Superior temporal gyrus (tissue), 1 donor: ENCODE measurements around the gene AHSA1.
"Not testable (repeated sequence)": the region's sequence is repeated elsewhere in the genome, so short reads cannot be mapped to it uniquely, and the experiment has no call there.

Experiments used
- DNase-seq: peaks from one replicate; pipeline ENCODE4 v3.0.0-alpha.2; 2016; ENCODE audit errors: extremely low spot score

Gene AHSA1

DNA sequence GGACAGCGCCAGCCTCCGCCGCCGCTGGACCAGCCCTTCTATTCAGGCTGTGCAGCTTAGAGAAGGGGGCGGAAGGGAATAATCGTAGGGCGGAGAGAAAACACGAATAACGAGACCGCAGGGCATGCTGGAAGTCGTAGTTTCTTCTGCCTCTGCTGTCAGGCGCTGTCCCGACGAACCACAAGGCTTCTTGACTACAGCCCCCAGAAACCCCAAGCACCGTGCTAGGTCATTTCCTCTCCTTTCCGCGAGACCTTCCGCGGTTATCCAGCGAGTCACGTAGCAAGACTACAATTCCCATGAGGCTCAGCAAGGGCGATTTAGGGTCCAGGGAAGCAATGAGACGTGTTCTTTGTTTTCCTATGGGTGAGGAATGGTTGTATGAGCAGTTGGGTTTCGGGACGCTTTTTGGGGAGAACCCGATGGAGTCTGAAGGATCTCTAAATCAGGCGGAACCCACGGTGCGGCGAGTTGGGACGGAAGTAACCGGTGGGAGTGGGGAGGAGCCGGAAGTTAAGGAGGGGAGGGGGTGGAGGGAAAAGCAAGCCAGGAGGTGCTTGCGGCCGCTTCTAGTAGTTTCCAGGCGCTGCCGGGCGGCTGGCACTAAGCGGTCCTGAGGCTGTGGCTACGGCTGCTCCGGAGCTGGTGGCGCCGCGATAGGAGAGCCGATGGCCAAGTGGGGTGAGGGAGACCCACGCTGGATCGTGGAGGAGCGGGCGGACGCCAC is at the start of gene AHSA1, which contains the start of gene VIPAS39:
Gene AHSA1 (plus strand): TSS at position 572 of the 727 bp plus-strand sequence. CDS start 97 bp downstream, at position 669.
Gene VIPAS39 (minus strand): TSS at position 80 of the 727 bp plus-strand sequence. CDS start 3,499 bp downstream, outside the sequence.
- DNase-seq = peak; percentile 100

DNA sequence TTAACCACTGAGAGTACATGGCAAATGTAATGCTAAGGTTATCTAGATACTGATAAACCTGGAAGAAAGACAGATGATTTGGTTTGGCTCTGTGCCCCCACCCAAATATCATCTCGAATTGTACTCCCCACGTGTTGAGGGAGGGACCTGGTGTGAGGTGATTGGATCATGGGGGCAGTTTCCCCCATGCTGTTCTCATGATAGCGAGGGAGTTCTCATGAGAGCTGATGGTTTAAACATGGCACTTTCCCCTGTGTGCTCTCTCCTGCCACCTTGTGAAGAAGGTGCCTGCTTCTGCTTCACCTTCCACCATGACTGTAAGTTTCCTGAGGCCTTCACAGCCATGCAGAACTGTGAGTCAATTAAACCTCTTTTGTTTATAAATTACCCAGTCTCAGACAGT is 48.8 kb upstream of the AHSA1 start:
- no peak for DNase-seq

DNA sequence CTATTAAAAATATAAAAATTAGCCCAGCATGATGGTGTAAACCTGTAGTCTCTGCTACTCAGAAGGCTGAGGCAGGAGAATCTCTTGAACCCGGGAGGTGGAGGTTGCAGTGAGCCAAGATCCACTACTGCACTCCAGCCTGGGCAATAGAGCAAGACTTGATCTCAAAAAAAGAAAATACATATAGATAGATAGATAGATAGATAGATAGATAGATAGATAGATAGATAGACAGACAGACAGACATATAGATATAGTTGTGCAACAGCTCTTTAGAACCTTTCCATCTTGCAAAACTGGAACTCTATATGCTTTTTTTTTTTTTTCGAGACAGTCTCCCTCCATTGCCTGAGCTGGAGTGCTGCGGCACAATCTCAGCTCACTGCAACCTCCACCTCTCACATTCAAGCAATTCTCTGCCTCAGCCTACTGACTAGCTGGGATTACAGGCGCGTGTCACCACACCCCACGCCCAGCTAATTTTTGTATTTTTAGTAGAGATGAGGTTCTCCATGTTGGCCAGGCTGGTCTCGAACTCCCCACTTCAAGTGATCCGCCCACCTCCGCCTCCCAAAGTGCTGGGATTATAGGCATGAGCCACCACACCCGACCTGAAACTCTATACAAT is 42.4 kb upstream of the AHSA1 start:
- DNase-seq = not testable (repeated sequence)

DNA sequence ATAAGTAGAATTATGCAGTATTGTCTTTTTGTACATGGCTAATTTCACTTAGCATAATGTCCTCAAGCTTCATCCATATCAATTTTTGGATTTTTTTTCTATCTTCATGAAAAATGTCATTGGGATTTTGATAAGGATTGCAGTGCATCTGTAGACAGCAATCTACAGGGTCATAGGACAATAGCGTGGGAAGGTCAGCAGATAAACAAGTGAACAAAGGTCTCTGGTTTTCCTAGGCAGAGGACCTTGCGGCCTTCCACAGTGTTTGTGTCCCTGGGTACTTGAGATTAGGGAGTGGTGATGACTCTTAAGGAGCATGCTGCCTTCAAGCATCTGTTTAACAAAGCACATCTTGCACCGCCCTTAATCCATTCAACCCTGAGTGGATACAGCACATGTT is 41.8 kb upstream of the AHSA1 start:
- DNase-seq = not testable (repeated sequence)

DNA sequence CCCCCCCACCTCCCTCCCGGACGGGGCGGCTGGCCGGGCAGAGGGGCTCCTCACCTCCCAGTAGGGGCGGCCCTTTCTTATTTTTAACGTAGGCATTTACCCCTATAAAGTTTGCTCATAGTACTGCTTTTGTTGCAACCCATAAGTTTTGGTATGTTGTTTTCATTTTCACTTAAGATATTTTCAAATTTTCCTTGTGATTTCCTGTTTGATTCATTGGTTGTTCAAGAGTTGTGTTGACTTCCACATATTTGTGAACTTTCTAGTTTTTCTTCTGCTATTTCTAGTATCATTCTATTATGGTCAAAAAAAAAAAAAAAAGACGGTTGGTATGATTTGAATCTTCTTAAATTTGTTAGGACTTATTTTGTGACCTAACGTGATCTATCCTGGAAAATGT is 41.1 kb upstream of the AHSA1 start:
- no peak for DNase-seq

DNA sequence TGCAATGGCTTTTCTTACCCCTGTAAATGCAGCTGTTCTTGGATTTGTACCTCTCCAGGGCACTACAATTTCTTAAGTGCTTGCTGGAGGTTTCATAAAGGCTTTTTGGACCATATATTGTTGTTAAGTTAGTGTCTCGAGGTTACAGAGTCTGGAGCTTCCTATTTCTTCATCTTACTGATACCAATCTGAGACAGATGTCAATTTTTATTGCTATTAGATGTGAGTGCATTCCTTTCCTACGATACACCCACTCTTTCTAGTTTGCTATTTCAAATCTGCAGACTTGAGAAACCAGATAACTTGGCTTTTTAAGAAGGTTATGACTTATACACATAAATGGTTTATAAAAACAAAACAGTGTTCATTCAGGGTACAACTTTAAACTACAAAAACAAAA is 36.7 kb upstream of the AHSA1 start:
- no peak for DNase-seq

DNA sequence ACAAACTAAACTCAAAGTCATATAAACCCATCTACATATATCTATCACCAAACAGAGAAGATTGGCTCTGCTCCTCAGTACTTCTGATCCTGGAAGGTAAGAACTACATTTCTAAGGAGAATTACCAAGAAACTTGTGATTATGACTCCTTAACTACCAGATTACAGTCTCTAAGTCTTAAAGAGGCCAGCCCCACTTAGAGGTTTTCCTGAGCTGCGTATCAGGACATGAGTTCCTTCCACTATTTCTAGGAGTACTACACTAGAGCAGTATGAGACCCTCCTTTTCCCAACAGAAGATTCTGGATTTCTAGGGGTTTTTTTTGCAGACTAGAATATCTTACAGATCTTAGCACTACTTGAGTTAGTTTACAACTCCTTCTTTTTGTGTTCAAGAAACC is 34.5 kb upstream of the AHSA1 start, which contains the start of gene NOXRED1:
Gene NOXRED1 (minus strand): TSS at position 101 of the 400 bp plus-strand sequence. CDS start 634 bp downstream, outside the sequence.
- DNase-seq = no peak

DNA sequence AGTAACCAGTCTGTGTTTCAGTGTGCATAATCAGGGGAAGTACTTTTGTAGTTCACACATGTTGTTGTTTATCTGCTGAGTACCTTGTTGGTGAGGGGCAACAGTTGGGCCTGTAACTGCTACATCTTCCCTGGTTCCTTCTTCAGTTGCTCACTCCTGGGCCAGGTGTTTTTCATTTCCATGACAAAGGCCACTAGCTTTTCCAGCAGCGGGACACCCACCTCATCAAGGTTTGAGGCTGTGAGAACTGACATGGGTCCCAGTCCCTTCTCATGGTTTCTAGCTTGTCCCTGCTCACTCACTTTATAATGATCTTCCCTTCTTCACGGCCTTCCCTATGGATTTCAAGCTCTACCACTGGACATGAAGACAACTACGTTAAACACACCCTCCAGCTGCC is 33.0 kb upstream of the AHSA1 start:
- DNase-seq = no peak

DNA sequence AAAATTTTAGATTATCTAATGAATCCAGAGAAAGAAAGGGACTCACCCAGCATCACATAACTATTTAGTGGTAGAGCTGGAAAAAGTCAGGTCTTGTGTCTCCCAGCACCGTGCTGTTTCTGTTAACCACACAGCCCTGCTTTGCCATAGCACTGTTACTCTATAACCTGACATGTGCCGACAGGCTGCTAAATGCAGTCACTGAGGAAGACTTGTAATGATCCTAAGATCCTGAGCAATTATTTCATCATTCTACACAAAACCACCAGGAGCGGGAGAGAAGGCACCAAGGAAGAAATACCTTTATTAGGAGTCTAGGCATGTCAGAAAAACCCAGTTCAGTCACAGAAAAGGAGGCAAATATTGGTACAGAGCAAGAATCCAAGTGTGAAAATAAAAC is 31.5 kb upstream of the AHSA1 start:
- no peak for DNase-seq

DNA sequence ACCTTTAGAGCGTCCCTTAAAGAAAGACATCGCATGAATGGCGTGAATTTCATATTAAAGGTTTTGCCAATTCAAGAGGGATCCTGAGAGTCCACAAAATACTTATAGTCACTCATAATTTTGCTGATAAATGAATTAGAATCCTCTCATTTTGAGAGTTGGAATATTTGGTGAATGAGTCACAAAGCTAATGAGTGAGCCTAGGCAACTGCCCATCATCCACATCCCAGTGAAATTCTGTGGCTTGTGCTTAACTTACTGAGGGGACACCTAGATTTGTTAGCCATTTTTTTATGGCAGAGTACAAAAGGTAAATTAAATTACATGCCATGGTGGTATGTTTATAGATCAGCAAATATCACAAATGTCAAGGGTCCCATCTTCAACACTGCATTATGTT is 21.9 kb upstream of the AHSA1 start:
- DNase-seq = no peak

DNA sequence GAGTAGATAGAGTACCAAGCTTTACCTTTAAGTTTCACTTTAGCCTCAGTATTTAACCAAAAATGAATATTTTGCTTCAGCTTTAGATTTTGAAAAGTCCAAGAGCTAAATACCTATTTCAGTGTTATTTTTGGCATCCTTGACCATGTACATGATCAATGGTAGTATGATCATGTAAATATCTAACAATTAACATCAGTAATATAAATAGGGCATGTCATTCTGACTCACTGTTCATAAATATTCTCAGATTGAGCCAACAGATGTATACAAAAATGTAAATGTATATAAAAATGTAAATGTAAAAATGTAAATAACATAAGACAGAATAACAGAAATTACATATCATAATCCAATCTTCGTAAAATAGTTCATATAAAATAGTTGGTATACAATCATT is 19.3 kb upstream of the AHSA1 start:
- no peak for DNase-seq

DNA sequence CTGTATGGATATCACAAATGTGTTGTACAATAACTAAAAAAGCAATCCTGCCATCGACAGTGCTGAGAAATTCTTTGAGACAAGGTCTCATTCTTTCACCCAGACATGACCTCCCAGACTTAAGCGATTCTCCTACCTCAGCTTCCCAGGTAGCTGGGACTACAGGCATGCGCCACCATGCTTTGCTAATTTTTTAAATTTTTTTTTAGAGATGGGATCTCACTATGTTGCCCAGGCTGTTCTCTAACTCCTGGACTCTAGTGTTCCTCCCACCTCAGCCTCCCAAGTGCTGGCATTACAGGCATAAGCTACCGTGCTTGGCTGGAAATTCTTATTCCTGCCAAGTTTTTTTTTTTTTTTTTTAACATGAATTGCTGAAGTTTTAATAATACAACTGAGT is 18.0 kb upstream of the AHSA1 start:
- no peak for DNase-seq

DNA sequence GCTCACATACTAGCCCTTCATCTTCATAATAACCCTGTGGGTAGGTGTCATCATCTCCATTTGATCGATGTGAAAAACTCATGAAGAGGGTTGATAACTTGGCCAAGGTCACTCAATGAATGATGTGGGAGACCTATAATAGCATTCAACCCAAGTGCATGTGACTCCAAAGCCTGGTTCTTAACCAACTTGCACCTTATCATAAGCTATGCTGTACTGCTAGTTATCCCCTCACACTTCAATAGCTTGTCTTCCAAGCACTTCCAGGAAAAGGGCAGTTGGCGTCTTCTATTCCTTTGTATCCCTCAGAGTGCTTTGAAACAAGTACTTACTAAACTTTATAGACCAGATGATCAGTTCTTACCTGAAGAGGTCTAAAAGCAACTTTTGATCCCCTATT is 15.7 kb upstream of the AHSA1 start:
- DNase-seq = no peak

DNA sequence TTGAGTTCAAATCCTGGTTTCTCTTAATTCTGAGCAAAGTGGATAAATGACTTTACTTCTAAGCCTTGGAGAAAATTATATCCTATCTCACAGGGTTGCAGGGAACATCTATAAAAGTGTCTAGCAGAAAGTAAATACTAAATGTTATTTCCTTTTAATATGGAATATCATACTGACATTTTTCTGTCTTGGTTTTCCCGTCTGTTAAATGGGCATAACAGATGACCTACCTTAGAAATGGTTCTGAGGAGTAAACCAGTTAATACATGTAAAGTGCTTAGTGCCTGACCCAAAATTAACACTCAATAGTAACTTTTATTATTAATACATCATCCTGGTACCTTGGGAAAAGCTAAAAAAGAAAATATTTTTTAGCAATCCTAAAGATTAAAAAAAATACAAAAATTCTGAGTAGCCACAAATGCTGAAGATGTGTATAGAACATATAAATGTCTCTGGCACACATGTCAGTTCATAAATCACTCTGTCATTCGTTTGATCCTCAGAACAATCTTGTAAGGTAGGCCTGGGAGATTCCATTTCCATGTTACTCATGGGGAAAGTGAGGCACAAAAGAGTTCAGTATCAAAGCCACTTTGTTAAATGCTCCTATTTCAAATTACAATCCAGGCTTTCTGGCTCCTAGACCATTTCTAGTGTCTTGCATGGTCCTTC is 1.8 kb upstream of the AHSA1 start:
- no peak for DNase-seq

DNA sequence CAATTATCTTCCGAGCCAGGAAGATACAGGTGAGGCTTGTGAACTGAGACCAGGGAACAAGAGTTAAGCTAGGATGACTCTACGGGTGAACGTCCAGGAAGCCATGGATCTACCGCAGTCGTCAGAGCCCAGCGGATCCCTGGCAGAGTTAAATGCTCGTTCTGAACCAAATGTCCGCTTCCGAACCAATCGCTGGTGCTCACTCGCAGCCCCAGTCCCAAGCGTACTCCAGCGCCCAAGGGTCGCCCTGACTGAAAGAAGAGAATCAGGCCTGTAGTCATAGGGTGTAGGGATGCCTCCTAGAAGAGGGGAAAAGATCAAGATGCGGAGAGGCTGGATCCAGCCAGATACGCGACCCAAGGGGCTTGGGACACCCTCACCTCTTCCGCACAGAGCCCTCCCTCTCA is 775 bp upstream of the AHSA1 start:
- no peak for DNase-seq

DNA sequence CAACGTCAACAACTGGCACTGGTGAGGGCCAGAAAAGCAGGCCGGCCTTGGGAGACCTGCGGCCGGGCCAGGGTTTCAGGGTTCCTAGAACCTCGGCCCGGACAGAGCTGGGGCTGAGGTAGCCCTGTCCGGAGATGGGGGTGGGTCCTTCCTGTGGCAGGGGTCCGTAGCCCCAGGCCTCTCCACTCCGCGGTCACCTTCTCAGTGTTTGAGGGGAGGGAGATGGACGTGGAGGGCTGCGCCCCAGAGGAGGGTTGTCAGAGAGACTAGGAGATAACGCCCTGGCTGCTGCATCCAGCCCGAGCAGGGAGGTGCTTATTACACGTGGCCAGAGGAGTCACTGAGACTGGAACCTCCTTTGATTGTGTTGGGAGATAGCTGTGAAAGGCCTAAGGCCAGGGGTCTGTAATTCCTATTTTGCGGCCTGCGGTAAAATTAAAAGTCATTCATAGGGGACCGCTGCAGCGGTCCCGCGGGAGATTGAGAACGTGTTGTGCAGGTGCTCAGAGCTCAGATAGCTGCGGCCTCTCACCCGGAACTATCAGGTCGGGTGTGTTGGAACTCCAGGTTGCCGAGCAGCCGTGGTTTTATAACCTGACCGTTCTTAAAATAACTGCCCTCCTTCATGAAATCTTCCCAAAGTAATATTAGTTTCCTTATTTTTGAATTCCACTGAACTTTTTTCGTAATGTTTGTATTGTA is 507 bp downstream of the AHSA1 start:
- peak; percentile 28 for DNase-seq

DNA sequence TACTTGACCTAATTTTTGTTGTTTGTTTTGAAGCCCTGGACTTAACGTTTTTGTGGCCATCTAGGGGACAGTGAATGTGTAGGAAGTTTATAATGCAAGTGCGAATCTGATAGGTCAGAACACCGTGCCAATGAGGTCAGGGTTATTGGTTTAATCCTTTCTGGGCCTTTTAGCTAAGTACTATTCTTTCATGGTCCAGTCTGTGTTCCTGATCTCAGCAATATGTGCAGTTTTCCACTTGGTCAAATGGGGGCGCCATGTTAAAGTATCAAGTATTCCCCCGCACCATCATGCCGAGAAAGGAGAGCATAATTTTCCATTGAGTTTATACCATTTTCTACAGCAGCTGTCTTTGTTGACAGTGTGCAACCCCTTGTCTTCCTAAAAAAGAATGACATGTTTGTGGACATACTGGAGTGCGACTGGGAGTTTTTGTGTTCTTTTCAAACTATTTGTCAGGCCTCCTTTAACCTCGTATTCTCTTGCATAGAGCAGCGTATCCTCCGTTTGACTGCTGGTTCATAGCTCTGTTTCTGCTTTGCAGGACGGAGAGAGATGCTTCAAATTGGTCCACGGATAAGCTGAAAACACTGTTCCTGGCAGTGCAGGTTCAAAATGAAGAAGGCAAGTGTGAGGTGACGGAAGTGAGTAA is 1.3 kb downstream of the AHSA1 start:
- peak; percentile 91 for DNase-seq

DNA sequence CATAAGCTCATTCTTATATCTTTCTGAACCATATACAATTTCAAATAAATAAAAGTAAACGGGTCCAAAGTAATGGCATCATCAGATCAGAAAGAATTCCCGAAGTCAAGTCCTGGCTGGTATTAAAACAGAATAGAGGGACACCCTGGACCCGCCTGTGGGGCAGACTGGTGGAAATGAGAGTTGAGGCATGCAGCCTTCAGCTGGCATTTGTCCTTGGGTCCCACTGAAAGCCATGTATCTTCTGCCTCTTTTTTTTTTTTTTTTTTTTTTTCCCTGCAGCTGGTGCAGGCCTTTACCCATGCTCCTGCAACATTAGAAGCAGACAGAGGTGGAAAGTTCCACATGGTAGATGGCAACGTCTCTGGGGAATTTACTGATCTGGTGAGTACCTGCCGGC is 9.9 kb downstream of the AHSA1 start:
- DNase-seq = no peak

DNA sequence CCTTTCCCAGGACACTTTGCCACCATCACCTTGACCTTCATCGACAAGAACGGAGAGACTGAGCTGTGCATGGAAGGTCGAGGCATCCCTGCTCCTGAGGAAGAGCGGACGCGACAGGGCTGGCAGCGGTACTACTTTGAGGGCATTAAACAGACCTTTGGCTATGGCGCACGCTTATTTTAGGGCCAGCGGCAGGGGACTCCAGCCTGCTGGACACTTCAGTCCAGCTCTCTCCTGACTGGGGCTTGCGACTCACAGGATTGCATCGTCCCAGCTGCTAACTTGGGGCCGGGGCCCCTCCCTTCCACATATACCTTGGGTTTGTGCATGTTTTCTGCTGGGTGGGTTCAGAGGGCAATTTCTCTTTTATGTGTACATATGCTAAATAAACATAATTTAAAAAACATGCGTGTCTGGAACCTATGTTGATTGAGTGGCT is 11.2 kb downstream of the AHSA1 start:
- no peak for DNase-seq

DNA sequence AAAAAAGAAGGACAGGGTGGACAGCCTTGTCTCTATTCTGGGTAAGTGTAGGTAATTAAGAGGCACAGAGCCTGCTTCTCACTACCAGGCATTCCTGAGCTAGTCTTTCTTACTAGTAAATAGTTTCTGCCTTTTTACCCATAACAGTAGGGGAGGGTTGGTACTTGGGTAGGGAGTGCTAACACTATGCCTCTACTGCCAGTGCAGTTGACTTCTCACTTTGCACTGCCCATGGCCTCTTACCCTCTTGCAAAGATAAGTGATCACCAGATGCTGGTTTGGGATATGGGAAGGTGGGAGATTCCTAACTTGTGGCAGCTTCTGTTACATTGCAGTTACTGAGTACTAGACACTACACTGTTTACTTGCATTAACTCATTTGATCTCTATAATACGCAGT is 11.6 kb downstream of the AHSA1 start:
- no peak for DNase-seq

DNA sequence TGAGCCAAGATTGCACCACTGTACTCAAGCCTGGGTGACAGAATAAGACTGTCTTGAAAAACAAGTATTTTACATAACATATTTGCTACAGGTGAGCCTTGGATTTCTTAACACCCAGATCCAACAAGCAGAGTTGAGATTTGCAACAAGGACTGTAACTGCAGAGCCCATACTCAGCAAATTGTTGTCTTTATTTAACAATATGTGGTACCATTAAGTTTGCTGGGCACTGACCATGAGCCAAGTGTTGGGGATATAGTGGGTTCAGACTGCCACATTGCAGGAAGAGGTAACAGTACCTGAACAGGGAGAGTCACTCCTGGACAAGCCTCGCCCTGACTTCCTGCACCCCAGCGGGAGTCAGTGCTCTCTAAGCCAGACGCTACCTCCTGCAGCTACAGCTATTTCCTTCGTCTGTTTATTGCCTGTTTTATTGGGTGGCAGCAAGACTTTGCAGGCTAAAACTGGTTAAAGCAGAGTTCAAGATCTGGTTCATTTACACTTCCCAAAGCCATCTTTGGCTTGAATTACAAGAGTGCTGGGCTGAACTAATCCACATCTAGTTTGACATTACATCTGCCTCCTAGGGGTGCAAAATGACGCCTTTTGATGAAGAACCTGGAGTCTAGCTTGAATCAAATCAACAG is 12.5 kb downstream of the AHSA1 start:
- DNase-seq = no peak
